WERI-Rb-1 (cell line): ENCODE results near the gene C17orf114.
A peak's percentile ranks its signal among the peaks of the same experiment; 100 is the strongest.

Experiments used
- DNase-seq: peaks from one replicate; pipeline ENCODE4 v3.0.0-alpha.2; 2020
- H3K27ac ChIP-seq: fragments of 250-450 bp; sonication (Bioruptor Pico); 2 replicates; pipeline ENCODE4 v1.5.1; 2020; ENCODE audit warnings: mild to moderate bottlenecking, moderate library complexity
- H3K27me3 ChIP-seq: fragments of 250-450 bp; sonication (Bioruptor Pico); 2 replicates; pipeline ENCODE4 v1.5.1; 2021; ENCODE audit warnings: mild to moderate bottlenecking, low read depth, moderate library complexity; ENCODE audit not compliant: insufficient read depth, severe bottlenecking
- H3K36me3 ChIP-seq: fragments of 250-450 bp; sonication (Bioruptor Pico); 2 replicates; pipeline ENCODE4 v1.5.1; 2020; ENCODE audit warnings: mild to moderate bottlenecking, moderate library complexity
- H3K4me3 ChIP-seq: 2 replicates; pipeline ENCODE4 v1.5.1; 2011; ENCODE audit warnings: low read depth, mild to moderate bottlenecking, control low read depth, low read length
- H3K9me3 ChIP-seq: fragments of 250-450 bp; sonication (Bioruptor Pico); 2 replicates; pipeline ENCODE4 v1.5.1; 2021; ENCODE audit warnings: mild to moderate bottlenecking, moderate library complexity; ENCODE audit not compliant: severe bottlenecking
- CTCF ChIP-seq: IDR thresholded peaks from 2 replicates; pipeline ENCODE4 v1.5.1; 2011; ENCODE audit warnings: low read depth, mild to moderate bottlenecking, control low read depth, inconsistent platforms, low read length

The C17orf114 gene

DNA sequence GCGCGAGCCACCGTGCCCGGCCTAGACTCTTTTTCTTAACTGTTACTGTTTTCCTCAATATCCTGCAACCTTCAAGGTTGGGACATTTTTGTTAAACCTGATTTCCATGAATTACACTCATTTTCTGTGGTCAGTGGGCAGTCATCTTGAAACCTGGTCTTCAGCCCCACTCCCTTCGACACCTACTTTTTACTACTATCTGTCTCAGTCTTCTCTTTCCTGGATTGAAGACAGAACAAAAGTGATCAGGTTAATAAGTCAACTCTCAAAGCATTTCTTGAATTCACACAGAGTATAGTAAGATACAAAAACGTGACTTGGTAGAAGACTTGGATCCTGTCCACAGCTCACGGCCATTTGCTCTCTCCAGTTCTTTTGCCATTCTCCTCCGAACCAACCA is 37.1 kb upstream of the C17orf114 start:
- Histone ChIP-seq H3K4me3 (no peak overlapping the region), H3K27ac (peak overlapping the region; percentile 28), H3K9me3 (no peaks in the 10 kb centered on the region), H3K27me3 (no peaks in the 10 kb centered on the region), H3K36me3 (peaks cover 84% of the 10 kb centered on the region)
- no peak for DNase-seq
- TF ChIP-seq CTCF: no peak

DNA sequence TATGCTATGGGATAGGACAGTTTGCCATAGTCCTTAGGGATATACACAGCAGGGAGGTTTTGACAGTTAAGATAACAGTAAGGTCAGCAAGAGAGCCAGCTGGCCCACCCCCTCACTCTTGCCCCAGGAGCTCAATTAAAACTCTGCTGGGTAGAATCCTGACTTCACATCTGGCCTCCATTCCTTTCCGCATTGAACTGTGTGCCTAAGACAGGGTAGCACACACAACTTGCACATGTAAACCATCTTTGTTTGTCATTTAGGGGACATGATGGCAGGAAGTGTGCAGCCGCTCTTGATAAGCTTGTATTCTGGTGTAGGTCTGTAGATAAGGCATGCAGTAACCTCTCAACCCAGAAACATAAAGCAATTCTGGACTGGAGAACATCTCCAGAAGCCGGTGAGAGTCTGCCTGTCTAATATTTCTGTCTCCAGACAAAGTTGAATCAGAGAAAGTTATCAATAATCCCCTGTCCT is 36.2 kb upstream of the C17orf114 start:
- Histone ChIP-seq H3K4me3 (no peak overlapping the region), H3K9me3 (no peaks in the 10 kb centered on the region), H3K27me3 (no peaks in the 10 kb centered on the region), H3K36me3 (peaks cover 75% of the 10 kb centered on the region), H3K27ac (peak overlapping the region; percentile 96)
- no peak for DNase-seq
- no peak for TF ChIP-seq CTCF

DNA sequence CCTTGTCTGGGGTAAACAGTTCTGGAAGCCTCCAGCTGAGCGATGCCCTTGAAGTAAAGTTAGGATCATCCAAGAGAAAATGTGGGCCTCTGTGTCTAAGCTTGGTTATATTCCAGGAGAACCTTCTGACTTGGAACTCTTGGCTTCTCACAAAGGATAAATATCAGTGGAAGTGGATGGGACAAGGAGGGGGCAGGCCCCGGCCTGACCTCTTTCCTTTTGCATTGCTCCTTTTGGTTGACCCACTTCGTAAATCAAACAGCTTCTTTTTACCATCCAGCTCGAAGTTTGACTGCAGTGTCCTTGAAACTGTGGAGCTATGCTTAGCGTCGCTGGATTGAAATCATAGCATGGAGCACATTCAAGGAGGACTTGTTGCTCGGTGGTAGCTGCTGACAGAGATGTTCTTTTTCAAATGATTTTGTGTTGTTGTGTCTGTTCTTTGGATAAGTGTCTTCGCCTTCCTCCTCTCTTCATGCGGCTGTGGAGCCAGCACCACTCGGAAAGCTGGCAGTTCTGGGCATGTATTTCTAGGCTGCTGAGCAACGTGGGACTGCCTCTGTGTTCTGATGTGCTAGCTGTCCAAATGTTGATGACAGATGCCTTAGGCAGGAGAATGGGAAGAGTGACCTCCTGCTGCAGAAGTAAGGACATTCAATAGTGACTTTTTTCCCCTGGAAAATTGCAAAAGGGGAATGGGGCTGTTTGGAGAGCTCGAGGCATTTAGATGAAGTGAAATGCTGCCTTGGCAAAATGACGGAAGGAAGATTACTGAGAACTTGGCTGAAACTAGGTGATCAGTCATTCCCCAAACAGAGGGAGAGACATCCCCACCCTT is 35.6 kb upstream of the C17orf114 start:
- Histone ChIP-seq H3K27ac (peak overlapping the region; percentile 96), H3K4me3 (no peak overlapping the region), H3K27me3 (no peaks in the 10 kb centered on the region)

GRCh38 chr17:4836221-4836620 is 34.1 kb upstream of the C17orf114 start:
- no peaks in the 10 kb centered on the region for H3K9me3 ChIP-seq
- DNase-seq: peak; percentile 83
- H3K27ac ChIP-seq: peak overlapping the region; percentile 96
- H3K36me3 ChIP-seq: peaks cover 54% of the 10 kb centered on the region
- no peaks in the 10 kb centered on the region for H3K27me3 ChIP-seq
- peak overlapping the region; percentile 68 for H3K4me3 ChIP-seq
- TF ChIP-seq CTCF: no peak

More for the DNA sequence above, 35.6 kb upstream of the C17orf114 start:
- no peaks in the 10 kb centered on the region for H3K9me3 ChIP-seq
- no peak for DNase-seq
- no peak for TF ChIP-seq CTCF
- peaks cover 68% of the 10 kb centered on the region for H3K36me3 ChIP-seq

GRCh38 chr17:4834681-4835020 is 32.5 kb upstream of the C17orf114 start:
- no peaks in the 10 kb centered on the region for H3K9me3 ChIP-seq
- peak; percentile 39 for DNase-seq
- H3K4me3 ChIP-seq: peak overlapping the region; percentile 68
- H3K27ac ChIP-seq: peak overlapping the region; percentile 96
- no peaks in the 10 kb centered on the region for H3K27me3 ChIP-seq
- peaks cover 38% of the 10 kb centered on the region for H3K36me3 ChIP-seq
- TF ChIP-seq CTCF: no peak
